GM23338 (cell line): ENCODE measurements around the gene DGLUCY.

Experiments used
- CREB1 ChIP-seq: fragments of 250-450 bp; sonication (Bioruptor Pico); IDR thresholded peaks from 2 replicates; pipeline ENCODE4 v1.5.0; 2020; ENCODE audit warnings: low read depth, mild to moderate bottlenecking, moderate library complexity
- CTCF ChIP-seq, 2 experiments: fragments of 200-600 bp in 1 of 2; sonication (generic) in 1 of 2; conservative IDR thresholded peaks; 2 replicates each; pipeline versions ENCODE4 v1.5.1 to v1.6.1; 2016 to 2017; ENCODE audit warnings: antibody characterized with exemption in 2 of 2, low read depth in 2 of 2, mild to moderate bottlenecking in 2 of 2, moderate library complexity in 1 of 2
- ETS1 ChIP-seq: IDR thresholded peaks from 2 replicates; pipeline ENCODE4 v1.6.1; 2016; ENCODE audit warnings: antibody characterized with exemption
- EZH2 ChIP-seq: fragments of 200-600 bp; sonication (generic); IDR thresholded peaks from one replicate; pipeline ENCODE4 v1.8.0; 2017; ENCODE audit warnings: antibody characterized with exemption, mild to moderate bottlenecking, low read depth; ENCODE audit not compliant: unreplicated experiment
- EZH2phosphoT487 ChIP-seq: fragments of 200-600 bp; sonication (generic); IDR thresholded peaks from one replicate; pipeline ENCODE4 v1.8.1; 2018; ENCODE audit warnings: antibody characterized with exemption; ENCODE audit not compliant: unreplicated experiment
- JUNB ChIP-seq: IDR thresholded peaks from one replicate; pipeline ENCODE4 v1.6.1; 2016; ENCODE audit warnings: antibody characterized with exemption; ENCODE audit not compliant: unreplicated experiment
- NANOG ChIP-seq: IDR thresholded peaks from 2 replicates; pipeline ENCODE4 v1.6.1; 2016; ENCODE audit warnings: antibody characterized with exemption, borderline replicate concordance
- POLR2AphosphoS5 ChIP-seq: IDR thresholded peaks from 2 replicates; pipeline ENCODE4 v1.6.1; 2016; ENCODE audit warnings: antibody characterized with exemption, low read depth
- REST ChIP-seq: IDR thresholded peaks from one replicate; pipeline ENCODE4 v1.6.1; 2018; ENCODE audit warnings: antibody characterized with exemption; ENCODE audit not compliant: unreplicated experiment
- STAT1 ChIP-seq: IDR thresholded peaks from one replicate; pipeline ENCODE4 v1.6.1; 2016; ENCODE audit warnings: antibody characterized with exemption; ENCODE audit not compliant: unreplicated experiment
- ZNF114 ChIP-seq: fragments of 250-450 bp; sonication (Bioruptor Pico); IDR thresholded peaks from 2 replicates; pipeline ENCODE4 v1.5.0; 2020; ENCODE audit warnings: mild to moderate bottlenecking, moderate library complexity
- ZNF462 ChIP-seq: fragments of 250-450 bp; sonication (Bioruptor Pico); IDR thresholded peaks from 2 replicates; pipeline ENCODE4 v1.5.0; 2020; ENCODE audit warnings: mild to moderate bottlenecking, moderate library complexity

- TF ChIP-seq POLR2AphosphoS5: no peak
- TF ChIP-seq CTCF (conservative IDR thresholded peaks at IDR 0.05; ENCODE audit: low read depth in 2 of 2): no peak
- no peak for TF ChIP-seq REST
- TF ChIP-seq JUNB: no peak
- TF ChIP-seq EZH2: no peak
- no peak for TF ChIP-seq STAT1
- TF ChIP-seq EZH2phosphoT487: no peak
- TF ChIP-seq ETS1: no peak
- no peak for TF ChIP-seq ZNF462
- no peak for TF ChIP-seq ZNF114 (CRISPR knock-in tag)
- TF ChIP-seq CREB1: no peak
- TF ChIP-seq NANOG: no peak
Observed at GRCh38 chr14:91244501-91244901, 130.6 kb downstream of the DGLUCY start, which contains the start of gene GPR68.
